ENCODE results near the gene LPAR3. TPM values are rescaled to one million over a fixed set of nuclear protein-coding genes. Genes with fewer than 3 reads are reported as not detected.

LPAR3 gene
- total and polyA plus RNA-seq, 2 donors (not counting 1 experiment from before 2014, with no cell fraction given), result not detected

DNA sequence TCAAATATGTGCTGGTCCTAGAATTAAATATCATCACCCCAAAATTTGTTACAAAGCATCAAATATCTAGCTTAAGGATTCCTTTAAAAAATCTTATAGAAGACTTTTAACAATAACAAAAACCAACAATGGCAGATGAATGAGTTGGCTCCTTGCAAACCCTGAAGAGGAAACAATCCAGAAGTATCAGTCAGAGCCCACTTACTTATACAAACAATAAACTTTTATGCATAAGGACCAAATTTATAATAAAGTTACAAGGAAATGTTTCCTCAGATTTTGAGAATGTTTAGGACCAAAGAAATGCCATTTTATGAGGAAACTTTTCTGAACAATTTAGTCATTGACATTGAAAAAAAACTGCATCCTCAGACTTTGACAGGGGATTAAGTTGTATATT, 52.7 kb downstream of the LPAR3 start:
- intact Hi-C loops (cut with micrococcal nuclease), result no loop called here
- CTCF ChIA-PET, result interaction anchor here (1.3 kb wide), 1 partner anchor 9 kb away, joined by 3 read pairs; no protein-coding TSS in a partner anchor

GRCh38 chr1:84839544-84839943, 53.5 kb downstream of the LPAR3 start:
- no peak for ATAC-seq (ENCODE audit: low read depth)
- no peaks in the 10 kb centered on the region for H3K9me3 Mint-ChIP-seq (ENCODE audit: insufficient read depth)

More for the DNA sequence above, 52.7 kb downstream of the LPAR3 start:
- H3K4me3 Mint-ChIP-seq, result no peak overlapping the region
- POLR2A ChIA-PET, result no interaction called here
- H3K27me3 ChIP-seq (replicated peaks in 1 of 4; ENCODE audit: control extremely low read depth in 1 of 4, control insufficient read depth in 3 of 4, insufficient read depth in 4 of 4, low read length in 3 of 4), result peaks cover 0 to 4% (median 0%) of the 10 kb centered on the region in 4 experiments
- H3K27ac ChIP-seq (ENCODE audit: low read length in 2 of 2), result no peak overlapping the region
- H3K79me2 ChIP-seq (ENCODE audit: control insufficient read depth, insufficient read depth, low read length), result no peaks in the 10 kb centered on the region
- TF ChIP-seq CTCF (IDR thresholded peaks at IDR 0.05), result no peak
- TF ChIP-seq EZH2 (IDR thresholded peaks at IDR 0.05; ENCODE audit: borderline replicate concordance, insufficient read depth, low read depth, low read length, poor library complexity, severe bottlenecking), result no peak
- ATAC-seq (ENCODE audit: low read depth) (no peak), DNase-seq (no peak)
- no peak overlapping the region for H3K4me3 ChIP-seq (ENCODE audit: control extremely low read depth in 1 of 5, extremely low read depth in 1 of 5, insufficient read depth in 1 of 5, low read depth in 2 of 5, low read length in 4 of 5)
- H3K4me1 ChIP-seq (ENCODE audit: control insufficient read depth in 2 of 2, insufficient read depth in 2 of 2, low read length in 2 of 2), result no peaks in the 10 kb centered on the region
- no peak overlapping the region for H3K27ac Mint-ChIP-seq
- H3K4me1 Mint-ChIP-seq, result no peaks in the 10 kb centered on the region
- H4K20me1 ChIP-seq (ENCODE audit: control insufficient read depth, insufficient read depth, low read length, poor library complexity, severe bottlenecking), result no peaks in the 10 kb centered on the region
- no peaks in the 10 kb centered on the region for H3K36me3 ChIP-seq (replicated peaks in 1 of 2; ENCODE audit: control extremely low read depth in 1 of 2, control insufficient read depth in 1 of 2, extremely low read depth in 1 of 2, insufficient read depth in 2 of 2, low read length in 1 of 2)
- H3K9me3 ChIP-seq (ENCODE audit: control extremely low read depth in 1 of 3, control insufficient read depth in 2 of 3, insufficient read depth in 1 of 3, low read length in 2 of 3), result no peaks in the 10 kb centered on the region
- no peak overlapping the region for H3K4me2 ChIP-seq (replicated peaks; ENCODE audit: low read depth, low read length, poor library complexity, severe bottlenecking)
- H3K9ac ChIP-seq (ENCODE audit: low read length), result no peak overlapping the region
- peaks cover 15% of the 10 kb centered on the region for H3K27me3 Mint-ChIP-seq
- H2AFZ ChIP-seq (ENCODE audit: insufficient read depth, low read depth, low read length, poor library complexity, severe bottlenecking), result no peak overlapping the region
- no peaks in the 10 kb centered on the region for H3K9me3 Mint-ChIP-seq (ENCODE audit: insufficient read depth)

More at GRCh38 chr1:84839544-84839943, 53.5 kb downstream of the LPAR3 start:
- ChIA-PET POLR2A (no interaction called here), CTCF (interaction anchor here (1.3 kb wide), 1 partner anchor 10 kb away, joined by 3 read pairs; no protein-coding TSS in a partner anchor)
- Histone ChIP-seq H3K4me2 (replicated peaks; ENCODE audit: low read depth, low read length, poor library complexity, severe bottlenecking) (no peak overlapping the region), H3K27me3 (replicated peaks in 1 of 4; ENCODE audit: control extremely low read depth in 1 of 4, control insufficient read depth in 3 of 4, insufficient read depth in 4 of 4, low read length in 3 of 4) (peaks cover 0 to 4% (median 0%) of the 10 kb centered on the region in 4 experiments), H3K4me1 (ENCODE audit: control insufficient read depth in 2 of 2, insufficient read depth in 2 of 2, low read length in 2 of 2) (no peaks in the 10 kb centered on the region), H4K20me1 (ENCODE audit: control insufficient read depth, insufficient read depth, low read length, poor library complexity, severe bottlenecking) (no peaks in the 10 kb centered on the region), H2AFZ (ENCODE audit: insufficient read depth, low read depth, low read length, poor library complexity, severe bottlenecking) (no peak overlapping the region), H3K9ac (ENCODE audit: low read length) (no peak overlapping the region), H3K27ac (ENCODE audit: low read length in 2 of 2) (no peak overlapping the region), H3K36me3 (replicated peaks in 1 of 2; ENCODE audit: control extremely low read depth in 1 of 2, control insufficient read depth in 1 of 2, extremely low read depth in 1 of 2, insufficient read depth in 2 of 2, low read length in 1 of 2) (no peaks in the 10 kb centered on the region), H3K79me2 (ENCODE audit: control insufficient read depth, insufficient read depth, low read length) (no peaks in the 10 kb centered on the region), H3K4me3 (ENCODE audit: control extremely low read depth in 1 of 5, extremely low read depth in 1 of 5, insufficient read depth in 1 of 5, low read depth in 2 of 5, low read length in 4 of 5) (no peak overlapping the region), H3K9me3 (ENCODE audit: control extremely low read depth in 1 of 3, control insufficient read depth in 2 of 3, insufficient read depth in 1 of 3, low read length in 2 of 3) (no peaks in the 10 kb centered on the region)
- Mint-ChIP-seq H3K27me3 (peaks cover 15% of the 10 kb centered on the region), H3K4me3 (no peak overlapping the region), H3K4me1 (no peaks in the 10 kb centered on the region), H3K27ac (no peak overlapping the region)
- TF ChIP-seq EZH2 (IDR thresholded peaks at IDR 0.05; ENCODE audit: borderline replicate concordance, insufficient read depth, low read depth, low read length, poor library complexity, severe bottlenecking), result no peak
- TF ChIP-seq CTCF (IDR thresholded peaks at IDR 0.05), result no peak
- intact Hi-C loops (cut with micrococcal nuclease), result no loop called here
- WGBS (ENCODE audit: insufficient coverage), result no CpG with 5 or more reads among the region's 1 CpG
- DNase-seq, result no peak

Data from B cell (primary cell).